NCI-H510A (cell line): ENCODE results near the gene PDLIM1.

Experiments
- DNase-seq: peaks from one replicate; lab custom pipeline; 2025; lab: John Stamatoyannopoulos, UW

PDLIM1 gene

GRCh38 chr10:95314192-95314918 is 23.6 kb upstream of the PDLIM1 start:
- peak; percentile 42 for DNase-seq

GRCh38 chr10:95312986-95313495 is 22.2 kb upstream of the PDLIM1 start:
- no peak for DNase-seq

GRCh38 chr10:95312257-95312656 is 21.5 kb upstream of the PDLIM1 start:
- no peak for DNase-seq

GRCh38 chr10:95309958-95310357 is 19.2 kb upstream of the PDLIM1 start:
- DNase-seq: no peak

- no peak for DNase-seq
These were observed 17.8 kb upstream of the PDLIM1 start for GRCh38 chr10:95308389-95309302.

- no peak for DNase-seq
These were observed 16.0 kb upstream of the PDLIM1 start for GRCh38 chr10:95306851-95307250.

- no peak for DNase-seq
These were observed 15.5 kb upstream of the PDLIM1 start for GRCh38 chr10:95306318-95306650.

GRCh38 chr10:95305606-95306317 is 15.0 kb upstream of the PDLIM1 start:
- no peak for DNase-seq

GRCh38 chr10:95304976-95305375 is 14.2 kb upstream of the PDLIM1 start:
- DNase-seq: no peak

- no peak for DNase-seq
These were observed 13.7 kb upstream of the PDLIM1 start for GRCh38 chr10:95304463-95304862.

- DNase-seq: no peak
These were observed 13.1 kb upstream of the PDLIM1 start for GRCh38 chr10:95303950-95304349.

- no peak for DNase-seq
These were observed 12.7 kb upstream of the PDLIM1 start for GRCh38 chr10:95303535-95303934.

- DNase-seq: no peak
These were observed 9.3 kb upstream of the PDLIM1 start for GRCh38 chr10:95300022-95300539.

- no peak for DNase-seq
These were observed 6.6 kb upstream of the PDLIM1 start for GRCh38 chr10:95297402-95297801.

- no peak for DNase-seq
These were observed 6.0 kb upstream of the PDLIM1 start for GRCh38 chr10:95296764-95297163.

GRCh38 chr10:95295031-95295755 is 4.4 kb upstream of the PDLIM1 start:
- peak; percentile 87 for DNase-seq

- DNase-seq: no peak
These were observed 2.8 kb upstream of the PDLIM1 start for GRCh38 chr10:95293631-95294030.

- DNase-seq: no peak
These were observed 699 bp upstream of the PDLIM1 start for GRCh38 chr10:95291365-95292039.

- DNase-seq: no peak
These were observed 832 bp downstream of the PDLIM1 start for GRCh38 chr10:95289921-95290421.

- DNase-seq: no peak
These were observed 1.5 kb downstream of the PDLIM1 start for GRCh38 chr10:95289003-95289920.
